SK-N-SH (cell line): ENCODE measurements around the gene DLX5. TPM values are rescaled to one million over a fixed set of nuclear protein-coding genes. Genes with fewer than 3 reads are reported as not detected.

Experiments
- CTCF ChIA-PET: fragments of 300-600, 350-600 bp; formaldehyde crosslinking; extraction: SDS; loops from one replicate; lab custom pipeline; 2021; lab: Yijun Ruan, JAX
- POLR2A ChIA-PET: fragments of 350-600 bp; sonication (Branson Sonifier 250); formaldehyde crosslinking; extraction: SDS; loops from one replicate; lab custom pipeline; 2020; ENCODE audit warnings: antibody characterized with exemption, inconsistent platforms; lab: Yijun Ruan, JAX
- DNase-seq: peaks from one replicate; pipeline ENCODE4 v3.0.0; 2012
- H2AFZ ChIP-seq: fragments of 200-600 bp; sonication (generic); 2 replicates; pipeline ENCODE4 v1.8.1; 2016; ENCODE audit warnings: antibody characterized with exemption, mild to moderate bottlenecking, low read depth
- H3F3A ChIP-seq: fragments of 200-600 bp; sonication (generic); replicated peaks from 2 replicates; pipeline ENCODE3; 2016; ENCODE audit warnings: antibody characterized with exemption, mild to moderate bottlenecking; ENCODE audit not compliant: insufficient read depth
- H3K27ac ChIP-seq, 2 experiments: fragments of 200-500 bp in 1 of 2; fragments of 200-600 bp in 1 of 2; sonication (Bioruptor generic) in 1 of 2; sonication (generic), shearing (Covaris generic) in 1 of 2; 2 replicates each; pipeline versions ENCODE4 v1.5.1 to v1.6.1; 2014 to 2016; ENCODE audit warnings: low read depth in 2 of 2, inconsistent platforms in 1 of 2, low read length in 1 of 2, mild to moderate bottlenecking in 1 of 2, mixed read lengths in 1 of 2
- H3K27me3 ChIP-seq: fragments of 200-600 bp; sonication (generic), shearing (Covaris generic); 2 replicates; pipeline ENCODE4 v1.6.1; 2016; ENCODE audit warnings: mixed run types; ENCODE audit not compliant: insufficient read depth
- H3K36me3 ChIP-seq, 2 experiments: fragments of 200-500 bp in 1 of 2; fragments of 200-600 bp in 1 of 2; sonication (Bioruptor generic) in 1 of 2; sonication (generic) in 1 of 2; replicated peaks in 1 of 2; 2 replicates each; pipeline versions ENCODE3 to v1.5.1; 2014 to 2016; ENCODE audit warnings: low read length in 1 of 2, mild to moderate bottlenecking in 1 of 2; ENCODE audit not compliant: insufficient read depth in 2 of 2, control insufficient read depth in 1 of 2
- H3K4me1 ChIP-seq, 2 experiments: fragments of 200-500 bp in 1 of 2; fragments of 200-600 bp in 1 of 2; sonication (Bioruptor generic) in 1 of 2; sonication (generic), shearing (Covaris generic) in 1 of 2; 2 replicates each; pipeline versions ENCODE4 v1.5.1 to v1.6.1; 2014 to 2016; ENCODE audit warnings: low read depth in 1 of 2, low read length in 1 of 2, mixed run types in 1 of 2; ENCODE audit not compliant: insufficient read depth in 2 of 2, control insufficient read depth in 1 of 2
- H3K4me2 ChIP-seq: fragments of 200-600 bp; sonication (generic), shearing (Covaris generic); 2 replicates; pipeline ENCODE4 v1.6.1; 2017; ENCODE audit warnings: mixed run types
- H3K4me3 ChIP-seq, 2 experiments: fragments of 200-500 bp in 1 of 2; fragments of 200-600 bp in 1 of 2; sonication (Bioruptor generic) in 1 of 2; sonication (generic), shearing (Covaris generic) in 1 of 2; 2 replicates each; pipeline versions ENCODE4 v1.5.1 to v1.8.1; 2014 to 2016; ENCODE audit warnings: low read depth in 2 of 2, inconsistent platforms in 1 of 2, low read length in 1 of 2, mild to moderate bottlenecking in 1 of 2, mixed read lengths in 1 of 2, moderate library complexity in 1 of 2
- H3K79me2 ChIP-seq: fragments of 200-600 bp; sonication (generic); 2 replicates; pipeline ENCODE4 v1.8.1; 2017; ENCODE audit warnings: mild to moderate bottlenecking; ENCODE audit not compliant: insufficient read depth
- H3K9ac ChIP-seq: fragments of 200-600 bp; sonication (generic); 2 replicates; pipeline ENCODE4 v1.6.1; 2017; ENCODE audit warnings: mixed run types
- H3K9me2 ChIP-seq: fragments of 200-600 bp; sonication (generic); 2 replicates; pipeline ENCODE4 v1.6.1; 2017; ENCODE audit warnings: mixed run types
- H3K9me3 ChIP-seq: fragments of 200-600 bp; sonication (generic); 2 replicates; pipeline ENCODE4 v1.6.1; 2017; ENCODE audit warnings: mixed run types, mild to moderate bottlenecking, moderate library complexity
- H4K20me1 ChIP-seq: fragments of 200-600 bp; sonication (generic); 2 replicates; pipeline ENCODE4 v1.6.1; 2017; ENCODE audit warnings: mild to moderate bottlenecking, mixed run types; ENCODE audit not compliant: insufficient read depth
- CHD2 ChIP-seq: fragments of 150-350 bp; IDR thresholded peaks from 2 replicates; pipeline ENCODE4 v1.6.1; 2018; ENCODE audit warnings: low read length; ENCODE audit not compliant: partially characterized antibody
- EP300 ChIP-seq, 2 experiments: IDR thresholded peaks; 2 replicates each; pipeline versions ENCODE4 v1.4.0 to v1.6.1; 2012; ENCODE audit warnings: borderline replicate concordance in 1 of 2, low read depth in 1 of 2, low read length in 1 of 2
- FOXJ3 ChIP-seq: sonication (generic); formaldehyde crosslinking; IDR thresholded peaks from 2 replicates; pipeline ENCODE4 v1.5.1; 2020; ENCODE audit warnings: mild to moderate bottlenecking, missing genetic modification reagents
- GATA2 ChIP-seq: sonication (generic); formaldehyde crosslinking; IDR thresholded peaks from 2 replicates; pipeline ENCODE4 v1.5.0; 2020; ENCODE audit warnings: mild to moderate bottlenecking, missing genetic modification reagents
- IRF3 ChIP-seq: fragments of 150-350 bp; IDR thresholded peaks from 2 replicates; pipeline ENCODE4 v1.6.1; 2016; ENCODE audit warnings: mild to moderate bottlenecking, low read depth, low read length
- MEF2A ChIP-seq: IDR thresholded peaks from 2 replicates; pipeline ENCODE4 v1.4.0; 2012; ENCODE audit warnings: low read depth, borderline replicate concordance
- NRF1 ChIP-seq: IDR thresholded peaks from 2 replicates; pipeline ENCODE4 v1.6.1; 2012; ENCODE audit warnings: low read depth, mild to moderate bottlenecking, low read length
- POLR2AphosphoS5 ChIP-seq: IDR thresholded peaks from 2 replicates; pipeline ENCODE4 v1.6.1; 2012; ENCODE audit warnings: low read depth, low read length
- RCOR1 ChIP-seq: fragments of 150-350 bp; IDR thresholded peaks from 2 replicates; pipeline ENCODE4 v1.6.1; 2017; ENCODE audit warnings: antibody characterized with exemption, low read length
- REST ChIP-seq: IDR thresholded peaks from 2 replicates; pipeline ENCODE4 v1.6.1; 2012; ENCODE audit warnings: mild to moderate bottlenecking, low read depth, low read length, moderate library complexity
- RFX5 ChIP-seq: IDR thresholded peaks from 2 replicates; pipeline ENCODE4 v1.6.1; 2012; ENCODE audit warnings: mild to moderate bottlenecking, improper control_type of control experiment, low read length
- RXRA ChIP-seq: IDR thresholded peaks from 2 replicates; pipeline ENCODE4 v1.4.0; 2012; ENCODE audit warnings: low read depth, mild to moderate bottlenecking, borderline replicate concordance
- TEAD4 ChIP-seq: IDR thresholded peaks from 2 replicates; pipeline ENCODE4 v1.4.0; 2012; ENCODE audit warnings: mild to moderate bottlenecking, borderline replicate concordance; ENCODE audit not compliant: insufficient read depth
- USF1 ChIP-seq: IDR thresholded peaks from 2 replicates; pipeline ENCODE4 v1.4.0; 2012; ENCODE audit warnings: low read depth, borderline replicate concordance
- ZBTB33 ChIP-seq: IDR thresholded peaks from 2 replicates; pipeline ENCODE4 v1.4.0; 2012; ENCODE audit warnings: low read depth, borderline replicate concordance
- WGBS: methylation state at CpG from one replicate; pipeline ENCODE4 v1.1.6; 2017; ENCODE audit warnings: low lambda C conversion rate; 5-methylcytosine and 5-hydroxymethylcytosine counted together
- polyA plus RNA-seq, 3 experiments: library from polyadenylated mRNA; depleted of rRNA; stranded (reverse); fragments of >200 nt; gene quantifications; 2 replicates each; pipeline ENCODE4 v1.2.3, GENCODE V29; 2012

The DLX5 gene
- polyA plus RNA-seq, 1 of the 3 experiments (the other 2 are of a cell fraction): not detected

GRCh38 chr7:97022491-97023306 lies 1.9 kb downstream of the DLX5 start:
- Histone ChIP-seq H3K36me3 (no peaks in the 10 kb centered on the region), H3K27me3 (peaks cover 22% of the 10 kb centered on the region), H3K27ac (no peak overlapping the region), H3K9me3 (no peaks in the 10 kb centered on the region), H3K79me2 (no peaks in the 10 kb centered on the region), H2AFZ (no peak overlapping the region), H3F3A (no peaks in the 10 kb centered on the region), H3K9ac (no peak overlapping the region), H4K20me1 (no peaks in the 10 kb centered on the region), H3K9me2 (no peaks in the 10 kb centered on the region), H3K4me1 (peaks cover 0 to 12% of the 10 kb centered on the region in 2 experiments; a peak in 1 of 4 replicates), H3K4me3 (no peak overlapping the region), H3K4me2 (no peak overlapping the region)
- ChIA-PET CTCF (interaction anchor here (0.6 to 8.2 kb wide), 5 partner anchors 16 to 1107 kb away, joined by 3 to 156 read pairs (median 19); partner anchors contain the start of gene DLX6), POLR2A (interaction anchor here (1.1 kb wide), 1 partner anchor 94 kb away, joined by 3 read pairs; the partner anchor contains the start of gene SDHAF3)
- no peak for TF ChIP-seq USF1
- no peak for TF ChIP-seq CHD2
- no peak for TF ChIP-seq RFX5
- TF ChIP-seq POLR2AphosphoS5: no peak
- no peak for TF ChIP-seq REST
- TF ChIP-seq IRF3: no peak
- TF ChIP-seq EP300 (IDR thresholded peaks at IDR 0.05; ENCODE audit: borderline replicate concordance in 1 of 2, low read depth in 1 of 2, low read length in 1 of 2): no peak
- no peak for TF ChIP-seq FOXJ3 (CRISPR knock-in tag)
- TF ChIP-seq MEF2A: no peak
- TF ChIP-seq NRF1: no peak
- no peak for TF ChIP-seq RCOR1
- no peak for TF ChIP-seq RXRA
- TF ChIP-seq GATA2: no peak
- no peak for TF ChIP-seq TEAD4
- no peak for TF ChIP-seq ZBTB33
- DNase-seq: peak; percentile 52
- 67% methylated on average over 35 of the region's 35 CpGs for WGBS
